ENCODE data around the gene LIN7C. TPM values are rescaled to one million over a fixed set of nuclear protein-coding genes. Genes with fewer than 3 reads are reported as not detected.

The LIN7C gene
- total RNA-seq (12.4 TPM), polyA plus RNA-seq (14.2 TPM)
- long read RNA-seq, donor 1, result 0 reads
- long read RNA-seq, donor 2, result 0 reads
- long read RNA-seq, donor 3, full-length matches to known transcripts, result 5 of 5 reads
- long read RNA-seq, donor 3, partial matches to known transcripts, result 0 of 5 reads
- long read RNA-seq, donor 3, other reads (novel, unspliced or antisense), result 0 of 5 reads
- long read RNA-seq, donor 4, full-length matches to known transcripts, result 2 of 2 reads
- long read RNA-seq, donor 4, partial matches to known transcripts, result 0 of 2 reads
- long read RNA-seq, donor 4, other reads (novel, unspliced or antisense), result 0 of 2 reads
- long read RNA-seq, donor 5, full-length matches to known transcripts, result 4 of 4 reads
- long read RNA-seq, donor 5, partial matches to known transcripts, result 0 of 4 reads
- long read RNA-seq, donor 5, other reads (novel, unspliced or antisense), result 0 of 4 reads
- long read RNA-seq, donor 6, full-length matches to known transcripts, result 8 of 8 reads
- long read RNA-seq, donor 6, partial matches to known transcripts, result 0 of 8 reads
- long read RNA-seq, donor 6, other reads (novel, unspliced or antisense), result 0 of 8 reads
- long read RNA-seq, donor 7, full-length matches to known transcripts, result 7 of 7 reads
- long read RNA-seq, donor 7, partial matches to known transcripts, result 0 of 7 reads
- long read RNA-seq, donor 7, other reads (novel, unspliced or antisense), result 0 of 7 reads
- long read RNA-seq, donor 8, full-length matches to known transcripts, result 3 of 3 reads
- long read RNA-seq, donor 8, partial matches to known transcripts, result 0 of 3 reads
- long read RNA-seq, donor 8, other reads (novel, unspliced or antisense), result 0 of 3 reads
- long read RNA-seq, donor 9, full-length matches to known transcripts, result 2 of 2 reads
- long read RNA-seq, donor 9, partial matches to known transcripts, result 0 of 2 reads
- long read RNA-seq, donor 9, other reads (novel, unspliced or antisense), result 0 of 2 reads
- long read RNA-seq, donor 10, full-length matches to known transcripts, result 1 of 1 reads
- long read RNA-seq, donor 10, partial matches to known transcripts, result 0 of 1 reads
- long read RNA-seq, donor 10, other reads (novel, unspliced or antisense), result 0 of 1 reads

GRCh38 chr11:27506200-27507182, at the start of gene LIN7C:
LIN7C (minus strand) TSS chr11:27506769; CDS start chr11:27506752, 17 bp downstream.
- Histone ChIP-seq H3K4me1 (ENCODE audit: control insufficient read depth in 2 of 2, insufficient read depth in 2 of 2, low read length in 2 of 2) (peaks cover 9 to 11% of the 10 kb centered on the region in 2 donors), H3K4me3 (ENCODE audit: low read length in 2 of 2) (peak within 1 kb of the TSS; percentile 78 to 93), H3K27me3 (ENCODE audit: control insufficient read depth in 2 of 2, insufficient read depth in 1 of 2, low read length in 1 of 2) (no peaks in the 10 kb centered on the region), H3K9me3 (ENCODE audit: control insufficient read depth in 2 of 2, insufficient read depth in 1 of 2, low read length in 1 of 2) (no peaks in the 10 kb centered on the region), H3K36me3 (ENCODE audit: control insufficient read depth in 2 of 2, insufficient read depth in 2 of 2, low read length in 1 of 2) (peaks cover 0 to 3% of the 10 kb centered on the region in 2 donors), H3K27ac (ENCODE audit: low read depth in 1 of 2, low read length in 1 of 2) (peak within 1 kb of the TSS; percentile 98 to 99)
- peak; percentile 90 to 98 (median 95) for DNase-seq (ENCODE audit: low read depth in 6 of 9, low spot score in 9 of 9)
- WGBS, result under 1% methylated on average over 60 of the region's 60 CpGs

GRCh38 chr11:27555264-27555663, 48.7 kb upstream of the LIN7C start:
- Histone ChIP-seq H3K9me3 (ENCODE audit: control insufficient read depth in 2 of 2, insufficient read depth in 1 of 2, low read length in 1 of 2) (no peaks in the 10 kb centered on the region), H3K36me3 (ENCODE audit: control insufficient read depth in 2 of 2, insufficient read depth in 2 of 2, low read length in 1 of 2) (no peaks in the 10 kb centered on the region), H3K4me1 (ENCODE audit: control insufficient read depth in 2 of 2, insufficient read depth in 2 of 2, low read length in 2 of 2) (no peaks in the 10 kb centered on the region), H3K27ac (ENCODE audit: low read depth in 1 of 2, low read length in 1 of 2) (no peak overlapping the region), H3K4me3 (ENCODE audit: low read length in 2 of 2) (no peak overlapping the region), H3K27me3 (ENCODE audit: control insufficient read depth in 2 of 2, insufficient read depth in 1 of 2, low read length in 1 of 2) (no peaks in the 10 kb centered on the region)
- DNase-seq (ENCODE audit: low read depth in 6 of 9, low spot score in 9 of 9), result no peak
- 95% methylated on average over 1 of the region's 1 CpG for WGBS

DNA sequence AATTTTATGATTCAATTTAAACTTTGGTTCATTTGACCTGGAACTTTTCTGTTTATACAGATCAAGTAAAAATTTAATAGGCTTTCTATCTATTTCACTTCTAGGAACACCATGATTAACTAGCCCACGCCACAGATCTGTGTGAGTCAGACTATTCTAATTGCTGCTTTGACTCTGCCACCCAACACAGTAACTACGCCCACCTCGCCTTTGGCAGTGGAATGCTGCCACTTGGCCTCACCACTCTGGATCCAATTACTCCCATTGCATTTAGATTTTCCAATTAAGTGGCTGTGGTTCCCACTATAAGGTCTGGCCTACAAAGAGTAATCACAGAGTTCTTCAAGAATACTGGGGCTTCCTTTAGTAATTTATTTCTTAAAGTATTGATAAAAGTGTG, 46.6 kb upstream of the LIN7C start:
- WGBS, result 96% methylated on average over 3 of the region's 3 CpGs
- Histone ChIP-seq H3K4me1 (ENCODE audit: control insufficient read depth in 2 of 2, insufficient read depth in 2 of 2, low read length in 2 of 2) (no peaks in the 10 kb centered on the region), H3K27ac (ENCODE audit: low read depth in 1 of 2, low read length in 1 of 2) (no peak overlapping the region), H3K27me3 (ENCODE audit: control insufficient read depth in 2 of 2, insufficient read depth in 1 of 2, low read length in 1 of 2) (no peaks in the 10 kb centered on the region), H3K4me3 (ENCODE audit: low read length in 2 of 2) (no peak overlapping the region), H3K36me3 (ENCODE audit: control insufficient read depth in 2 of 2, insufficient read depth in 2 of 2, low read length in 1 of 2) (no peaks in the 10 kb centered on the region), H3K9me3 (ENCODE audit: control insufficient read depth in 2 of 2, insufficient read depth in 1 of 2, low read length in 1 of 2) (no peaks in the 10 kb centered on the region)
- DNase-seq (ENCODE audit: low read depth in 6 of 9, low spot score in 9 of 9), result no peak

- DNase-seq (ENCODE audit: low read depth in 6 of 9, low spot score in 9 of 9), result no peak
- H3K9me3 ChIP-seq (ENCODE audit: control insufficient read depth in 2 of 2, insufficient read depth in 1 of 2, low read length in 1 of 2), result no peaks in the 10 kb centered on the region
- no peaks in the 10 kb centered on the region for H3K36me3 ChIP-seq (ENCODE audit: control insufficient read depth in 2 of 2, insufficient read depth in 2 of 2, low read length in 1 of 2)
- no peak overlapping the region for H3K27ac ChIP-seq (ENCODE audit: low read depth in 1 of 2, low read length in 1 of 2)
- no peaks in the 10 kb centered on the region for H3K4me1 ChIP-seq (ENCODE audit: control insufficient read depth in 2 of 2, insufficient read depth in 2 of 2, low read length in 2 of 2)
- H3K27me3 ChIP-seq (ENCODE audit: control insufficient read depth in 2 of 2, insufficient read depth in 1 of 2, low read length in 1 of 2), result no peaks in the 10 kb centered on the region
- no peak overlapping the region for H3K4me3 ChIP-seq (ENCODE audit: low read length in 2 of 2)
- 95% methylated on average over 2 of the region's 2 CpGs for WGBS
Measured at GRCh38 chr11:27552341-27552740, 45.8 kb upstream of the LIN7C start.

DNA sequence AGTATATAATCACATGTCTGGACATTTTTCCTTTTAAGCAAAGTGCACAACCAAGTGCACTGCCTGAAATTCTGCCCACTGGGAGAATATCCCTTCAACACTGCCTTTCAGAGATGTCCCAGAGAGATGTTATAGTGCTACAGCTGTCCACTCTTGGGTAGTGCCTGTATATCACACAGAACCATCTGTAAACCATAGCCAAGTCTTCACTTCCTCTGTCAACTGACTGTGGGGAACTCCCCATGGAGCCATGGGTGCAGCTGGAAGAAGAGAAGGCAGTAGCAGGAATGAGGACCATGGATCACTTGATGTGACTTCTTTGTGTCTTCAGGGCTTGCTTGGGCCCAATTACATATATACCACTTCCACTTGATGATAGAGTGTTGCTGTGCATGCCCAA, 44.6 kb upstream of the LIN7C start:
- Histone ChIP-seq H3K4me3 (ENCODE audit: low read length in 2 of 2) (no peak overlapping the region), H3K4me1 (ENCODE audit: control insufficient read depth in 2 of 2, insufficient read depth in 2 of 2, low read length in 2 of 2) (no peaks in the 10 kb centered on the region), H3K9me3 (ENCODE audit: control insufficient read depth in 2 of 2, insufficient read depth in 1 of 2, low read length in 1 of 2) (no peaks in the 10 kb centered on the region), H3K27ac (ENCODE audit: low read depth in 1 of 2, low read length in 1 of 2) (no peak overlapping the region), H3K27me3 (ENCODE audit: control insufficient read depth in 2 of 2, insufficient read depth in 1 of 2, low read length in 1 of 2) (no peaks in the 10 kb centered on the region), H3K36me3 (ENCODE audit: control insufficient read depth in 2 of 2, insufficient read depth in 2 of 2, low read length in 1 of 2) (no peaks in the 10 kb centered on the region)
- DNase-seq (ENCODE audit: low read depth in 6 of 9, low spot score in 9 of 9), result no peak

DNA sequence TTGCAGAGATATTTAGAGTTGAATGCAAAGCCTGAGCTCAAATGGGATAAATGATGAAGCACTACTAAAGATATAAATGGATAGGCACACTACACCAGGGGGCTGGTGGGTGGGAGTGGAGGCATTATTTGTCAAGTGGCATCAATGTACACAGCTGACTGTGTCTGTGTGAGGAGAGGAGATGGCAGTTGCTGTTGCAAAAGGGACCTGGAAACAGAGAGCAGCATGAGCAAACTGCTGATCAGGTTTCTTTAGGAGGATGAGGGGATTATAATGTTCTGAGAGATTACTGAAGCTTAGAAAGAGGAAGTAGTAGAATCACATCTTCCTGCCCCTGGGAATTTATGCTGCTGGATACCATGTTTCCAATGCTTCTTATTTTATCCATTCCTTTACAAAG, 39.4 kb upstream of the LIN7C start:
- no peaks in the 10 kb centered on the region for H3K9me3 ChIP-seq (ENCODE audit: control insufficient read depth in 2 of 2, insufficient read depth in 1 of 2, low read length in 1 of 2)
- no peak for DNase-seq (ENCODE audit: low read depth in 6 of 9, low spot score in 9 of 9)
- no peaks in the 10 kb centered on the region for H3K27me3 ChIP-seq (ENCODE audit: control insufficient read depth in 2 of 2, insufficient read depth in 1 of 2, low read length in 1 of 2)
- H3K36me3 ChIP-seq (ENCODE audit: control insufficient read depth in 2 of 2, insufficient read depth in 2 of 2, low read length in 1 of 2), result no peaks in the 10 kb centered on the region
- H3K4me3 ChIP-seq (ENCODE audit: low read length in 2 of 2), result no peak overlapping the region
- H3K27ac ChIP-seq (ENCODE audit: low read depth in 1 of 2, low read length in 1 of 2), result no peak overlapping the region
- H3K4me1 ChIP-seq (ENCODE audit: control insufficient read depth in 2 of 2, insufficient read depth in 2 of 2, low read length in 2 of 2), result no peaks in the 10 kb centered on the region

DNA sequence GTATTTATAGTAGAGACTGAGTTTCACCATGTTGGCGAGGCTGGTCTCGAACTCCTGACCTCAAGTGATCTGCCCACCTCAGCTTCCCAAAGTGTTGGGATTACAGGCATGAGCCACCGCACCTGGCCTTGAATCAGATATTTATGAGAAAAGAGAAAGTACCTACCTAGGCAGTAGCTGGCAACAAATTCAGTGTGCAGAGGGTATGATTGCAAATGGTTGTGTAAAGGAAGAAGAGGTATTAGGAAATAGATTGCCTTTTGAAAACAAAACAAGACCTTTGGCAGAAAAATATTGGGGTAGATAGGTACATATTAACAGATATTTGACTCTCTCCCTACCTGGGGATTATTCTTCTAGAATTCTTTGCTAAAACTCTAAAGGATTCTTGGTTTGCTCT, 38.5 kb upstream of the LIN7C start:
- no peak for DNase-seq (ENCODE audit: low read depth in 6 of 9, low spot score in 9 of 9)
- Histone ChIP-seq H3K4me1 (ENCODE audit: control insufficient read depth in 2 of 2, insufficient read depth in 2 of 2, low read length in 2 of 2) (no peaks in the 10 kb centered on the region), H3K9me3 (ENCODE audit: control insufficient read depth in 2 of 2, insufficient read depth in 1 of 2, low read length in 1 of 2) (no peaks in the 10 kb centered on the region), H3K36me3 (ENCODE audit: control insufficient read depth in 2 of 2, insufficient read depth in 2 of 2, low read length in 1 of 2) (no peaks in the 10 kb centered on the region), H3K4me3 (ENCODE audit: low read length in 2 of 2) (no peak overlapping the region), H3K27ac (ENCODE audit: low read depth in 1 of 2, low read length in 1 of 2) (no peak overlapping the region), H3K27me3 (ENCODE audit: control insufficient read depth in 2 of 2, insufficient read depth in 1 of 2, low read length in 1 of 2) (no peaks in the 10 kb centered on the region)
- WGBS, result 98% methylated on average over 3 of the region's 3 CpGs

DNA sequence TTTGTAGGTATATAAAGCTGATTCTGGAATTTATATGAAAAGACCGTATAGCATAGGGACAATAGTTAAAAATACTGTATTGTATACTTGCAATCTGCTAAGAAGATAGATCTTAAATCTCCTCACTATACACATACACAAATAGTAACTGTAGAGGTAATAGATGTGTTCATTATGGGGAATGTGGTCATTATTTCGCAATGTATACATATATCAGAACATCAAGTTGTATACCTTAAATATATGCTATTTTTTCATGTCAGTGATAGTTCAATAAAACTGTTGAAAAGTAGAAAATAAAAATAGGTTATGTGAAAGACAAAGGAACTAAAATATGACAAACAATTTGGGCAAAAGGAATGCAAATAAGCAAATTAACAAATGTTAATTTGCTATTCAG, 35.2 kb upstream of the LIN7C start:
- Histone ChIP-seq H3K4me1 (ENCODE audit: control insufficient read depth in 2 of 2, insufficient read depth in 2 of 2, low read length in 2 of 2) (no peaks in the 10 kb centered on the region), H3K27ac (ENCODE audit: low read depth in 1 of 2, low read length in 1 of 2) (no peak overlapping the region), H3K4me3 (ENCODE audit: low read length in 2 of 2) (no peak overlapping the region), H3K27me3 (ENCODE audit: control insufficient read depth in 2 of 2, insufficient read depth in 1 of 2, low read length in 1 of 2) (no peaks in the 10 kb centered on the region), H3K36me3 (ENCODE audit: control insufficient read depth in 2 of 2, insufficient read depth in 2 of 2, low read length in 1 of 2) (no peaks in the 10 kb centered on the region), H3K9me3 (ENCODE audit: control insufficient read depth in 2 of 2, insufficient read depth in 1 of 2, low read length in 1 of 2) (no peaks in the 10 kb centered on the region)
- DNase-seq (ENCODE audit: low read depth in 6 of 9, low spot score in 9 of 9), result no peak
- WGBS, result 96% methylated on average over 2 of the region's 2 CpGs

Data from thymus (tissue), 14 donors.